ENCODE data around the gene ZMAT5.

GRCh38 chr22:29700206-29700899 is 66.5 kb downstream of the ZMAT5 start:
- TF ChIP-seq CTCF (IDR thresholded peaks at IDR 0.05): no peak
- no peak for TF ChIP-seq POLR2AphosphoS5 (IDR thresholded peaks at IDR 0.05)
- no peak for TF ChIP-seq POLR2A (IDR thresholded peaks at IDR 0.05)
- no peak for TF ChIP-seq EP300 (IDR thresholded peaks at IDR 0.05)
